NOMO-1 (cell line): ENCODE measurements around the gene NAV2.

Source experiments
- DNase-seq, 2 experiments: peaks; one replicate each; lab custom pipeline; 2025; ENCODE audit not compliant: unreplicated experiment in 2 of 2; lab: John Stamatoyannopoulos, UW

Gene NAV2

DNA sequence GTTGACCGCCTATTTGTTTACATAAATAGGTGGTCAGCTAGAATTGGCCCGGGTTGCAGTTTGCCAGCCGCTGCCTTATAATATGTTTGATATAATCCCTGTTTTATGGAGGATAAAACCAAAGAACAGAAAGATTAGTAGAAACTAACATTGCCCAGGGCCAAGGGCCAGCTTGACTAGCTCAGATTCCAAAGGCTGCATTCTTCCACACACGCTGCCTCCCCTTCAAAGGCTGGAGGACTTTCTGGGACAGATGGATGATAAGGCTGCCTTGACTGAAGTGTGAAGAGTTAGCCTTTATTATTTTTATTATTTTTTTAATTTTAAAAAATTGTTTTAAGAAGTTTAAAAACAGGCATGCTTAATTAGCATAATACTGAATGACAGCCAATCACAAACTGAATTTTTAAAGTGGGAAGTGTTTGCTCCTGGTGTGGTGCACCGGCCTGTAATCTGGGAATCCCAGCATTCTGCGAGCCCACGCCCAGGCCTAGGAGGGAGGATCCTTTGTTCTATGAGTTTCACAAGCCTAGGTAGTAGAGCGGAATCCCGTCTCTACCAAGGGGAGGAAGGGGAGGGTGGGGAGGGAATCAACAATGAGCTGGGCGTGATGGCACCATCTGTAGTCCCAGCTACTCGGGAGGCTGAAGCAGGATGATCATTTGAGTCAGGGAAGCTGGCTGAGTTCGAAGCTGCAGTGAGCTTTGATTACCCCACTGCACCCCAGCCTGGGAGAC is 114.9 kb downstream of the NAV2 start:
- DNase-seq = no peak

DNA sequence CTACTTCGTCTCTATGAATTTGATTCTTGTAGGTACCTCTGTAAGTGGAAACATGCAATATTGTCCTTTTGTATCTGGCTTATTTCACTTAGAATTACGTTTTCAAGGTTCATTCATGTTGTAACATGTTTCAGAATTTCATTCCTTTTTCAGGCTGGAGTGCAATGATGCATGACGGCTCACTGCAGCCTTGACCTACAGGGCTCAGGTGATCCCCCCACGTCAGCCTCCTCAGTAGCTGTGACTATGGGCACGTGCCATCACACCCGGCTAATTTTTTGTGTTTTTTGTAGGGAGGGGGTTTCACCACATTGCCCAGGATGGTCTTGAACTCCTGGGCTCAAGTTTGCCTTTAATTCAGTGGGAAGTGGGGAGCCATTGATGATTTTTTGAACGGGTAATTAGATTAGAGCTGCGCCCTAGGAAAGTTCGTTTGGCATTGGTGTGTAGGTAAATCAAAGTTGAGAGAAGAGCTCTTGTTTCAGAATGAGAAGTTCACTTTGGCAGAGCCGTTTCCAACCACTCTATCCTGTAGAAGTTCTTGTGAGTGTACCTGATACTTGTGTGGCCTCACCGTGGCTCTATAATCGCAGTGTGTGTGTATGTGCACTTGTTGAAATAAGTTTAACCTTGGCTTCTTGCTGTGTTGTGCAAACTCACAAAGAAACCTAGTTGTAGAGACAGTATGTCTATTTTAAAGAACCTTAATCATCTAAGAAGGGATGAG is 115.9 kb downstream of the NAV2 start:
- DNase-seq = no peak

DNA sequence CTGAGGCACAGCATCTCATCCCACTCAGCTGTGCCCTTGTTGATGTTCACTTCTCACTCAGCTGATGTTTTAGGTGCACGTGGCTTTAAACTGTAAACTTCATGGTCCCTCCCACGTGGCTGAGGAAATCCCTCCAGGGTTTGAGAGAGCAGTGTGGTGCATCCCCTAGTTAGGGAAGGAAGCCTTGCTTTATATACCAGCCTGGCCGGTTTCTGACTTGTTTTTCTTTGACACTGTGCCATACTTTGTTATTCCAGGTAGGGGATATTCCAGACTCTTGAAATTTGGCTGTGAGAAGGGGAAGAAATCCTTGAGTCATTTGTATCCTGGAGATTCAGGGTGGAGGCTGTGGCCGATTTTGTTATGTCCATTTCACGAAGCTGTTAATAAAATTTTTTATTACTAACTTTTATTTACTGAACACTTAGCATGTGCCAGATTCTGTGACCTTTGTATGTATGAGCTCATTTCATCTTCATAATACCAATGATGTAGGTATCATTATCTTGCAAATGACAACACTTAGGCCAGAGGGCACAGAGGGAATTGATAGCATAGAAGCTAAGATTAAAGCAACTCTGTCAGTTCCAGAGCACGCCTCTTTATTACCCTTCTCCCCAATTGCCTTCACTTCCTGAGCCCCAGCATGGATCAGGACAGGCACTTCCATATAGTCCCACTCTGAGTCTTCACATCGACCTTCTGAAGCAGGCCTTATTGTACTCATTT is 116.6 kb downstream of the NAV2 start:
- DNase-seq = no peak

DNA sequence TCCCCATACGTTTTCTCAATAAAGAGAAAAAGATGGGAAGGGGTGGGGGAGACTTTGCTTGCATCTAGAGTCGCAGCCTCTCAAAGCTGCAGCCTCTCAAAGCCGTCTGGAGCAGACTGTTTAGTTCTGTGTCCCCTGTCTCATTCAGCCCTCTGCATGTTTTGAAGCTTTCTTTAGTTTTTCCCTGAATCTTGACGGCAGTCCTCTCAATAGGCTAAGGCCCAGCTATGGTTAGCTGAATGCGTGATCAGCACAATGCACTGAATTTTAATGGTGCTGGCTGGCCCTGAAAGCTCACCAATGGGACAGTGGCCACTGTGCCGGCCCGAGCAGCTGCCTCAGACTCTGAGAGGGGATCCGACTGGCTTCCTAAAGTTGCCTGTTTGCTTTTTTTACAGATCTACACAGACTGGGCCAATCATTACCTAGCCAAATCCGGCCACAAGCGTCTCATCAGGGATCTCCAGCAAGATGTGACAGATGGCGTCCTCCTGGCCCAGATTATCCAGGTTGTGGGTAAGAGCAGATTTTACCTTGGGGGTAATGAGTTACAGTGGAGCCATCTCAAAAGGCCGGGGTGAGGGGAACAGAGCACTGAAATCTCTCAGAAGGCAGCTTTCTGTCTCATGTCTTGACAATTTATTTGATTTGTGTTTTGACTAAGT is 119.6 kb downstream of the NAV2 start:
- no peak for DNase-seq

DNA sequence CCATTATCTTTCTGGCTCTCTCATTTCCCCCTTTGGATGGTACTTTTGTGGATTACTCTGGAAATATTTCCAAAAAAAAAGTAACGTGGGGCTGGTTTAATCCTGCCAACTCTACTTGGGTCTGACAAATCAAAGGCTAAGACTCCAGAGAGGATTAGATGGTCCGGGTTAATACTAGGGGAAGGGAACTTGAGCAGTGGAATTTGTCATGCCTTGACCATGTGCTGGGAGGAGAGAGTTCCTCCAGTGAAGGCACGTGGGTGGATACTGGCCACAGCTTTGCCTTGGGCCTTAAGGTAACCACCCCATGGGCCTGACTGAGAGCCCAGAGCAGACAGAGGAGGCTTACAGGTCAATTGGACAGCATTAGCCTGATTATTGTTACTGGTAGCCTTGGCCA is 120.3 kb downstream of the NAV2 start:
- no peak for DNase-seq

DNA sequence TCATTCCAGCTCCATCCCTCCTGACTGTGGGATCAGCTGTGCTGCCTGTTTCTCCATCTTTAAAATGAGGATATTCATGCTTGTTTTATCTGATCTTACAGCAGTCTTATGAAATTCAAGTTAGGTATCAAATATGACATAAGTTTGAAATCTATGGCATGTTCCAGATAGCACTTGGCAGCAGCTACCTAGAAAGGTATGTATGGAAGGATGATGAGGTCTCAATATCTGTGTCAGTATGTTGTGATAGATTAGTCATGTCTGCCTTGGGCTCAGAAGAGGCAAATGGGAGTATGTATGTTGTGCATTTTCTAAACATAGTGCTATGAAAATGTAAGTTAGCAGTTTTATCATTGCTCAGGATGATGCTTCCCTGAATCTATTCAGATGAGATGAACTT is 122.1 kb downstream of the NAV2 start:
- DNase-seq = no peak

DNA sequence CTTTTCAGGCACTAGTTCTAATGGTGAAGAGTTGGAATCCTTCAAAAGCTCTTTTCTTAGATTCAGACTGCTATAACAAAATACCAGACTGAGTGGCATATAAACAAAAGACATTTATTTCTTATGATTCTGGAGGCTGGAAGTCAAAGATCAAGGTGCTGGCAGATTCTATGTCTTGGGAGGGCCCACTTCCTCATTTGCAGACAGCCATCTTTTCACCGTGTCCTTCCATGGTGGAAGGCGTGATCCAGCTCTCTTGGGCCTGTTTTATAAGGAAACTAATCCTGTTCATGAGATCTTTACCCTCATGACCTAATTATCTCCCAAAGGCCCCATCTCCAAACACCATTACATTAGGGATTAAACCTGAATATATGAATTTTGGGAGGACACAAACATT is 124.0 kb downstream of the NAV2 start:
- no peak for DNase-seq

DNA sequence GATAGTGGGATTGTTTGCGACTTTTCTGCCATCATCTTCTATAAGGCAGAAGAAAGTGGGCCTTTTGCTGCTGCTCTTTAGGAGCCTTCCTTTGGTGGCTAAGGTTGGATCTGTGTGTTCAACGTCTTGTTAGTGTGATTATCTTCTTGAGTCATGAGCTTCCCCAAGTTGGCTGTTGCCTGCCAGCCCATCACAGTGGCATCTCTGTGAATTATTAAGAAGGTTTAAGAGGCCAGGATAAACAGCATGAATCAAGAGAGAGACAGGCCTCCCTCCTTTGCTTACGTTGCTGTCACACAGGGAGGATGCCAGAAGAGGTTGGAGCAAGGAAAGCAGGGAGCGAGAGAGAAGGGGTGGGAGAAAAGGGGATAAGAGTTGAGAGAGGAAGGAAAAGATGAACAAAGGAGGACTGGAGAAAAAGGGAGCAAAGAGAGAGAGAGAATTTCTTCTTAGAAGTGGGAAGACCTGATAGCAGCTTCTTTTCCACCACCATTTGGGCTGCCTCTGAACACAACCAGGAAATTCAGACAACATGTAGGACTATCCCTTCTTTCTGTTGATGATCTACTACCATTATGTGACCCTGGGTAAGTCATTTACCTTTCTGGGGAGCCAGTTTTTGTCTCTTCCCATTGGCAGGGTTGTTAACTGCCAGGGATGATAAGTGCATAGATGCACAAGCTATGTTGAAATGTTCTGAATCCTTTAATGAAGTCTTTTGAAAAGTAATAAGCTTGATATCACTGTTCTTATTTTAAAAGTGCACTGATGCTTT is 126.5 kb downstream of the NAV2 start:
- DNase-seq = no peak

DNA sequence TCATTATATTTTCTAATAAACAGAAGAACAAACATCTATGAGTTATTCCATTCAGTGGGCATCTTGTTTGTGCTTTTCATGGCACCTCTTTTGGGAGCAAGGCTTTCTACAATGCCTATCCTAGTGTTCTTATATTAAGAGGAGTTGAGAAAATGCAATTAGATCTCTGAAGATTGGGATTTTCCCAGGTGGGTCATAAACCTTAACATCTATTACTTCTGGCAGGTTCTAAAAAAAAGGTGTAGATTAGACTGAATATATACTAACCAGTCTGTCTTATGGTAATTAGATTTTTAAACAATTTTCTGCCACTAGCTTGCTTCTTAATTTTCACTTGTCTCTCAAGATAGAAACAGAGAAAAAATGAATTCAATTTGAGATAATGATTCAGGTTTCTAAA is 128.3 kb downstream of the NAV2 start:
- DNase-seq = no peak

DNA sequence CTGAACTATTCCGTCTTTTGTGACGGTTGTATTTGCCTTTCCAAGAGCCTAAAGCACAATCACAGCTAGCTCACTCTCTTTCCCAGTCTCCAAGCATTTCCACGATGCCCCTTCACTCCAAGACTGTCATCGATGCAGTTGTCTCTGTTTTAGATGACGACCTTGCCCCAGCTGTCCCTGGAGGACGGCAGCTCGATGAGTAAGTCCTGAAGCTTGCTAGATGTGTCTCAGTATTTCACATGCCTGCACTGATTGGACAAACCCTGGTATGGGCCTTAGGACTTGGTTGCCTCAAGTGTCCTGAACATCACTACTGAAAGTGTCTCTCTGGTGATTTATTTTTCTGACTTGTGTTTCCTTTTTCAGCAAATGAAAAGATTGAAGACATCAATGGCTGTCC is 129.9 kb downstream of the NAV2 start:
- no peak for DNase-seq

DNA sequence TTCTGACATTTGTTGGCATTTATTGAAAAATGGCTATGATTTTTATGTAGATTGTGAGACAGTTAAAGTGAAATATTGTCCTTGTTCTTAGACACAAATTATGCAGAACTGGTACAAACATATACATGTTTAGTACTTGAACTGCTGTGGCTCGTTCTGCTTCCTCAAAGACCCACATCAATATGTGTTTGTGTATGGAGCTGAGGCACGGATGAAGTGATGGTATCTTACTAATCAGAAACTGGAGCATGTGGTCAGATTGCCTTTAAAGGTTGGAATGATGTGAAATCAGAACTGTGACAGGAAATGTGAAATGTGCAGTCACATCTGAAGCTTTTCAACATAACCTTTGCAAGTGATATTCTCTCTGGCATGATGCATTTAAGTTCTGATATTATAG is 130.4 kb downstream of the NAV2 start:
- no peak for DNase-seq

DNA sequence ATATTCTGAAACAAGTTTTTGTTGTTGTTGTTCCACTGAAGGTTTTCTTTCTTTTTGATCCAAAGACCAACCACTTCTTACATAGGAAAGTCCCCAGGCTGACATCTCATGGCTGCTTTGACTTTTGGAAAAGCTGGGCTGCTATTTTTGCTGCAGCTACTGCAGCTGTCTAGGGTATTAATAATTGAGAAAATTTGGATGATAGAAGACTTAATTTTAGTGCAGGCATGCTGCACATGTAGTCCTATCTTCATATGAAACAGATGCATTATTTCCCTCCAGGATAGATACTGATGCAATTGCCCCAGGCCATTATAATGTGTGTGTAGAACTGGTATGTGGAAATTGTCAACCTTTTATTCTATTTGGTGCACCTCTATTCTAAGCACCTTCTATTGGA is 131.4 kb downstream of the NAV2 start:
- no peak for DNase-seq

DNA sequence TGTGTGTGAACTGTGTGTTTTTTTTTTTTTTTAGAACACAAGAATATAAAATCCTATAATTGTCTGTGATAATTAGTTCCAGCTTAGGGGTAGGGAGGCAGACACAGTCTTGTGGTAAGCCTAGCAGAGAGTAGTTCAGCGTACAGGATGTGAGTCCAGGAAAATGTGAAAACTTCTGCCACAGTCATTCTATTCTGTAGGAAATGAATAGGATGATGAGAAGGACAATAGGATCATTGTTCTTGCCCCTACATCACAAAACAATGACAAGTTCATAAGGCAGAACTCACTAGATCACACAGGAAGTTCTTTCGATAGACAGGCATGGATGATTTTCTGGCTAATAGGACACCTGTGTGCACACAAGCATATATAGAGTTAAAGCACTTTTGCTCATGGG is 132.2 kb downstream of the NAV2 start:
- no peak for DNase-seq

DNA sequence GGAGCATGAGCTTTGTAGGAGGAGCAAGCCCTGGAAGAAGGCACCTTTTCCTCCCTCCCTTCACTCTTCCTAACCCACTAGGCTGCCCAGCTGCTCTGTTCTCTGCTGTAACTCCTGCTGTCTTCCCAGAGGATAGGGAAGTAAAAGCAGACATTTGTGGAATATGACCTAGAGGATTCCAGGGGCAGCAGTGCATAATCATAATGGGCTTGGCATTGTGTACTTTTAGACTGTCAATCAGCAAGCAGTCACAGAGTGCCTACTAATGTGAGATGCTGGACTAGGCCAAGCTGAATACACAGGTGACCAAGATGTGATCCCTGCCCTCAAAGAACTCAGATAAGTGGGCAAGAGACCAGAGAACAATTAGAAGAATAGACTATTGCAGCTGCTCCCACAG is 133.0 kb downstream of the NAV2 start:
- no peak for DNase-seq

DNA sequence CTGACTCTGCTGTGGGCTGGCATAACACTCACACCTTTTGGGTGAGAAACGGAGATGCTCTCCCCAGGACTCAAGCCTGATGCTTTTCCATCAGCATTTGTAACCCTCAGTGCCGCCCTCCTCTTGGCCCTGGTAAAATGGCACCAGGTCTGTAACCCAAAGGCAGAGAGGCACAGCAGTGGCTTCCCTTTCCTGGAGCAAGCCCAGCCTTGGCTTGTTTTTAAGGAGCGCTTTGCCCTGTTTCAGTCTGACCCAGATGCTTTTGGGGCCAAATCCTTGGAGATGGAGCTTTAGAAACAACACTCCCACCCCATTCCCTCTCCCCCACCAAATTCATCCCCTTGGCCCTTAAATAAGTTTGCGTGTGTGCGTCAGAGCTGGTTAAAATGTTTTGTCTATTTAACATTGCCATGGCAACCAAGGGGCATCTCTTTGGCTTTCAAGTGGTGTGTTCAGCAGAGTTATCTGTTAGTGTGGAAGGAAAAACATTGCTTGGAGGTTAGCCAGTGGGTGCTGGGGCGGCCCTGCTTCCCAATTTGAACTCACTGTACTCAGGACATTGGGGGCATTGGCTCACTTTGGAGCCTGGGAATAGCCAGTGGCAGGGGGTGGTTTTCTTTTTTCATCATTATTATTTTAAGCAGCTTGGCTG is 134.1 kb downstream of the NAV2 start:
- no peak for DNase-seq

DNA sequence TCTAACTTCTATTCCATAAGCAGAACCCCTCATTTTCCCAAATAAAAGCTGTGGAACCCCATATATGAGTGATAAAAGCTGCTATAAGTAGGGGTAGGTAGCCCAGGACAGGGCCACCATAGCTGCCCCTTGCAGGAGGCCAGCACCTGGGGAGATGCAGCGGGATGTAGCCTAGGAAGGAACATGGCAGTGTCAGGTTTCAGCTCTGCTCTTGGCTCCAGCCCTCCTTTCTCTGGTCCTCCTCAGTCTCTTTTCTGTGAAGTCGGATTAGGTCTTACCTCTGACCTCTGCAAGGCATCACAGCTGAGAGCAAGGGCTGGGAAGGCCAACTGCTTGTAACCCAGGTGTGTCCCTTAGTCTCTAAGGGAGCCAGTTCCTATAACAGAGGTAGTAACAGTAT is 135.6 kb downstream of the NAV2 start:
- no peak for DNase-seq

DNA sequence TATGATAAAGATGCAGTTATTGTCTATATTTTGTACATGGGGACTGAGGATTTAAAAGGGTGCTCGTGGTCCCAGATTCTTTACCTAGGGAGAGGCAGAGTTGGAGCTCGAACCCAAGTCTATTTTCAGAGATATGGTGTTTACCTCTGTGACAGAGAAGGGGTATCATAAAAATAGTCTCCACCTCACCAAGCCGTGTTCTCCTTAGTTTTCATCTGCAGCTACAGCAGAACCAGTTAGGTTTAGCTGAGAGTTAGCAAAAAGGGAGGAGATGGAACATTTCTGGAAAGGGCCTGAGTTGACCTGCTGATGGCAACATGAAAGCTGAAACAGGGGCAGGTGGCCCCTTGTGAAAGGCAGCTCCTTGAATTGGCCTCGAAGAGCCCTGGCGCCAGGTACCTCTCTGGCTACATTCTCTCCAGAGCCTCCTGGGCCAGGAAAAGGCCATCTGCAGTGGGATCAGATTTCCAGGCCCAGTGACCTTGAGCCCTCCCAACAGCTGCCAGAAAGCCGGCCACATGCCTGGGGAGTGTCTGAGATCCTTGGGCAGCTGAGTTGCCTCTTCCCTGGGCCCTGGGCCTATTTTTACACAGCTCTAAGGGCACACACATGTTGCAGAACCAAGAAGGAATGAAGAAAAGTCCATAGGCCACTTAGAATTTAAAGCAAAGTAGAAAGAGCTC is 136.6 kb downstream of the NAV2 start:
- no peak for DNase-seq

DNA sequence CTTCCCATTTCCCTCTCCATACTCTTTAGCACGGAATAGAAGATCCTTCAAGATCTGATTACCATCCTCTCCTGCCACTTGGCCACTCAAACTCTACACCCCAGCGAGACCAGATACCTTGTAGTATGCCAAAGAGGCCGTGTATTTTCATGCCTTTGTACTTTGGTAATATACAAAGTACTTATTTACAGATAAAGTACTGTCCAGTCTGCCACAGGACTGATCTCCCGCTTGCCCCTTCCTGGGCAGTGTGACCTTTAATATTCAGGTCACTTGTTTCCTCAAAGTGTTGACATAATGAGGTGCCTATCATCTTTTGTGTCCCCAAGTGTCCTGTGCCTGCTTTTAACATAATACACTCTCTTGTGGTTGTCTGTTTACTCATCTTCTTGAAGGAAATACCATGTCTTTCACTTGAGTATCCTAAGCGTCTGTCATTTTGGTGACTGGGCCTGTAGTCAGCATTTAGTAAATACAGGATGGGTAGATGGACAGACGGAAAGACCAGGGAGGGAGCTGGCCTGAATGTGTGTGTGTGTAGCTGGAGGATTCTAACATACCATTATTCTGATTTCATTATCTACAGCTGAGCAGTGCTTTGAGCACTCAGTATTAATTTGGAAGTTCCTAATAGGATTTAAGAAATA is 137.4 kb downstream of the NAV2 start:
- DNase-seq = no peak

DNA sequence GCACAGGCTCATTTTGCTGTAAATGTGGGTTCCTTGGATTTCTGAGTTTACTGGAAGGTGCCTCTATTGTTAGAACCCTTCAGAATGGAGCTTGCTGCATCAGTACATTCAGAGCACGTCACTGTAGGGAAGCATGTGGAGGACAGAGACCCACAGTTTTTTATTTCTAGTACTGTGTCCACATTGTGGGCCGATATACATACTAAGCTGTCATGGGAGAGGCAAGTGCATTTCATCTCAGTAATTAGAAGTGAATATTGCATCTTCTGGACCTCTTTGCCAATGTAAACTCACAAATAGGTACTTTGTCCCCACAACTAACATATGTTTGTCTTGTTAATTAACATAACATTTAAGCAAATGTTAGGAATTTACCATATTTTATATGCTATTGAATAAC is 139.7 kb downstream of the NAV2 start:
- no peak for DNase-seq
